ENCODE measurements around the gene NDRG4.
A peak's percentile ranks its signal among the peaks of the same experiment; 100 is the strongest.

The NDRG4 gene

GRCh38 chr16:58472827-58473226, 27.1 kb upstream of the NDRG4 start:
- Histone ChIP-seq H2AFZ (no peak overlapping the region), H3K4me1 (peaks cover 7% of the 10 kb centered on the region), H3K27ac (no peak overlapping the region), H3K9me3 (ENCODE audit: control insufficient read depth, low read length) (no peaks in the 10 kb centered on the region), H3K27me3 (ENCODE audit: control insufficient read depth, insufficient read depth, low read length) (no peaks in the 10 kb centered on the region), H3K79me2 (no peaks in the 10 kb centered on the region), H3K9ac (no peak overlapping the region), H3K4me2 (ENCODE audit: low read length) (no peak overlapping the region), H3K4me3 (ENCODE audit: low read depth, low read length) (no peak overlapping the region), H3K36me3 (ENCODE audit: control insufficient read depth, insufficient read depth, low read length) (no peaks in the 10 kb centered on the region)
- TF ChIP-seq CTCF (IDR thresholded peaks at IDR 0.05): no peak

GRCh38 chr16:58474296-58474695, 25.6 kb upstream of the NDRG4 start:
- no peak overlapping the region for H3K4me3 ChIP-seq (ENCODE audit: low read depth, low read length)
- no peak overlapping the region for H3K4me2 ChIP-seq (ENCODE audit: low read length)
- no peaks in the 10 kb centered on the region for H3K27me3 ChIP-seq (ENCODE audit: control insufficient read depth, insufficient read depth, low read length)
- no peaks in the 10 kb centered on the region for H3K36me3 ChIP-seq (ENCODE audit: control insufficient read depth, insufficient read depth, low read length)
- peaks cover 7% of the 10 kb centered on the region for H3K4me1 ChIP-seq
- no peaks in the 10 kb centered on the region for H3K9me3 ChIP-seq (ENCODE audit: control insufficient read depth, low read length)
- no peak overlapping the region for H2AFZ ChIP-seq
- TF ChIP-seq CTCF (IDR thresholded peaks at IDR 0.05): no peak
- no peak overlapping the region for H3K9ac ChIP-seq
- peak overlapping the region; percentile 42 for H3K27ac ChIP-seq
- H3K79me2 ChIP-seq: no peaks in the 10 kb centered on the region

GRCh38 chr16:58475091-58475619, 24.8 kb upstream of the NDRG4 start:
- Histone ChIP-seq H3K9ac (no peak overlapping the region), H3K4me2 (ENCODE audit: low read length) (no peak overlapping the region), H3K27ac (peak overlapping the region; percentile 64), H3K4me1 (peaks cover 7% of the 10 kb centered on the region), H3K79me2 (no peaks in the 10 kb centered on the region), H2AFZ (no peak overlapping the region), H3K4me3 (ENCODE audit: low read depth, low read length) (no peak overlapping the region), H3K27me3 (ENCODE audit: control insufficient read depth, insufficient read depth, low read length) (no peaks in the 10 kb centered on the region), H3K9me3 (ENCODE audit: control insufficient read depth, low read length) (no peaks in the 10 kb centered on the region), H3K36me3 (ENCODE audit: control insufficient read depth, insufficient read depth, low read length) (no peaks in the 10 kb centered on the region)
- no peak for TF ChIP-seq CTCF (IDR thresholded peaks at IDR 0.05)

- H3K4me3 ChIP-seq (ENCODE audit: low read depth, low read length): no peak overlapping the region
These were observed 23.2 kb upstream of the NDRG4 start for GRCh38 chr16:58476791-58477190.

More at GRCh38 chr16:58476791-58477190, 23.2 kb upstream of the NDRG4 start:
- Histone ChIP-seq H3K9me3 (ENCODE audit: control insufficient read depth, low read length) (no peaks in the 10 kb centered on the region), H3K9ac (no peak overlapping the region), H3K4me2 (ENCODE audit: low read length) (no peak overlapping the region), H3K27ac (no peak overlapping the region), H2AFZ (no peak overlapping the region), H3K4me1 (peaks cover 7% of the 10 kb centered on the region), H3K36me3 (ENCODE audit: control insufficient read depth, insufficient read depth, low read length) (no peaks in the 10 kb centered on the region), H3K27me3 (ENCODE audit: control insufficient read depth, insufficient read depth, low read length) (no peaks in the 10 kb centered on the region), H3K79me2 (no peaks in the 10 kb centered on the region)
- no peak for TF ChIP-seq CTCF (IDR thresholded peaks at IDR 0.05)
